GM21447 (cell line): ENCODE results near the gene ICAM5.
"Not testable (repeated sequence)": the region's sequence is repeated elsewhere in the genome, so short reads cannot be mapped to it uniquely, and the experiment has no call there.

Source experiments
- ATAC-seq: cut with Tn5 transposase; IDR thresholded peaks from one replicate; pipeline ENCODE4 v1.9.1; 2021; ENCODE audit not compliant: unreplicated experiment

ICAM5 gene

GRCh38 chr19:10318807-10319682, 29.3 kb downstream of the ICAM5 start:
- ATAC-seq = no peak

GRCh38 chr19:10320602-10321416, 31.1 kb downstream of the ICAM5 start:
- no peak for ATAC-seq

- no peak for ATAC-seq
These were observed 31.7 kb downstream of the ICAM5 start for GRCh38 chr19:10321417-10321797.

GRCh38 chr19:10321874-10322835, 32.4 kb downstream of the ICAM5 start:
- no peak for ATAC-seq

- no peak for ATAC-seq
These were observed 36.0 kb downstream of the ICAM5 start for GRCh38 chr19:10325732-10326131.

GRCh38 chr19:10327793-10328192, 38.0 kb downstream of the ICAM5 start:
- no peak for ATAC-seq

- no peak for ATAC-seq
These were observed 39.0 kb downstream of the ICAM5 start for GRCh38 chr19:10328558-10329429.

- ATAC-seq = no peak
These were observed 39.8 kb downstream of the ICAM5 start for GRCh38 chr19:10329555-10329954.

GRCh38 chr19:10332158-10332964, 42.6 kb downstream of the ICAM5 start:
- ATAC-seq = no peak

- peak; percentile 77 for ATAC-seq
These were observed 43.4 kb downstream of the ICAM5 start, which contains the start of gene RAVER1 for GRCh38 chr19:10332965-10333757. RAVER1 (minus strand) TSS chr19:10333529; CDS start chr19:10333507, 22 bp downstream.

- ATAC-seq = no peak
These were observed 44.2 kb downstream of the ICAM5 start for GRCh38 chr19:10333758-10334587.

GRCh38 chr19:10334588-10335351, 45.0 kb downstream of the ICAM5 start:
- ATAC-seq = no peak

- ATAC-seq = no peak
These were observed 45.7 kb downstream of the ICAM5 start for GRCh38 chr19:10335352-10335985.

- not testable (repeated sequence) for ATAC-seq
These were observed 47.0 kb downstream of the ICAM5 start for GRCh38 chr19:10336725-10337124.

- ATAC-seq = peak; percentile 12
These were observed 49.2 kb downstream of the ICAM5 start for GRCh38 chr19:10338940-10339339.

- ATAC-seq = peak; percentile 63
These were observed 49.7 kb downstream of the ICAM5 start, which contains the start of gene ICAM3 for GRCh38 chr19:10339380-10339960. ICAM3 (minus strand) TSS chr19:10339624; CDS start chr19:10339614, 10 bp downstream.
